BJ (cell line): Measurements from ENCODE around the gene ABI1. TPM values are rescaled to one million over a fixed set of nuclear protein-coding genes. Genes with fewer than 3 reads are reported as not detected.
A peak's percentile ranks its signal among the peaks of the same experiment; 100 is the strongest.

ENCODE experiments used
- CTCF ChIA-PET: fragments of 350-600 bp; formaldehyde crosslinking; extraction: SDS; loops from one replicate; lab custom pipeline; 2021; ENCODE audit warnings: antibody characterized with exemption, inconsistent platforms; lab: Yijun Ruan, JAX
- POLR2A ChIA-PET: fragments of 300-600 bp; sonication (Branson Sonifier 250); formaldehyde crosslinking; extraction: SDS; loops from one replicate; lab custom pipeline; 2021; ENCODE audit warnings: antibody characterized with exemption; lab: Charles Lee
- DNase-seq: peaks from one replicate; pipeline ENCODE4 v3.0.0-alpha.2; 2011; ENCODE audit warnings: low read depth
- H3K27me3 ChIP-seq: 2 replicates; pipeline ENCODE4 v1.6.0; 2011; ENCODE audit warnings: low read length; ENCODE audit not compliant: control insufficient read depth, insufficient read depth
- H3K36me3 ChIP-seq: 2 replicates; pipeline ENCODE4 v1.5.1; 2011; ENCODE audit warnings: low read length; ENCODE audit not compliant: control insufficient read depth, insufficient read depth
- H3K4me3 ChIP-seq: 2 replicates; pipeline ENCODE4 v1.5.1; 2011; ENCODE audit warnings: low read depth, mild to moderate bottlenecking, control low read depth, low read length
- CTCF ChIP-seq: IDR thresholded peaks from 2 replicates; pipeline ENCODE4 v1.5.1; 2011; ENCODE audit warnings: low read depth, mild to moderate bottlenecking, control low read depth, inconsistent platforms, low read length, moderate library complexity; ENCODE audit not compliant: insufficient read depth
- polyA plus RNA-seq: library from polyadenylated mRNA; depleted of rRNA; stranded (reverse); fragments of >200 nt; gene quantifications from 2 replicates; pipeline ENCODE4 v1.2.3, GENCODE V29; 2011

The ABI1 gene
- polyA plus RNA-seq, 1 experiment = 67.0 TPM

GRCh38 chr10:26700884-26701630 is 159.7 kb downstream of the ABI1 start:
- ChIA-PET POLR2A (no interaction called here), CTCF (no interaction called here)
- Histone ChIP-seq H3K36me3 (no peaks in the 10 kb centered on the region), H3K27me3 (no peaks in the 10 kb centered on the region), H3K4me3 (no peak overlapping the region)
- DNase-seq = no peak
- no peak for TF ChIP-seq CTCF

- POLR2A ChIA-PET = no interaction called here
- no peak for DNase-seq
Observed at GRCh38 chr10:26699631-26700030, 161.1 kb downstream of the ABI1 start.

GRCh38 chr10:26698909-26699308 is 161.8 kb downstream of the ABI1 start:
- Histone ChIP-seq H3K36me3 (no peaks in the 10 kb centered on the region), H3K27me3 (no peaks in the 10 kb centered on the region), H3K4me3 (no peak overlapping the region)
- no peak for DNase-seq
- POLR2A ChIA-PET = no interaction called here
- CTCF ChIA-PET = no interaction called here
- no peak for TF ChIP-seq CTCF

More at GRCh38 chr10:26699631-26700030, 161.1 kb downstream of the ABI1 start:
- H3K36me3 ChIP-seq = no peaks in the 10 kb centered on the region
- no peak for TF ChIP-seq CTCF
- no peak overlapping the region for H3K4me3 ChIP-seq
- H3K27me3 ChIP-seq = no peaks in the 10 kb centered on the region
- CTCF ChIA-PET = no interaction called here

GRCh38 chr10:26697922-26698608 is 162.7 kb downstream of the ABI1 start:
- ChIA-PET CTCF (no interaction called here), POLR2A (no interaction called here)
- no peaks in the 10 kb centered on the region for H3K27me3 ChIP-seq
- no peak for TF ChIP-seq CTCF
- H3K36me3 ChIP-seq = no peaks in the 10 kb centered on the region
- DNase-seq = no peak
- peak overlapping the region; percentile 96 for H3K4me3 ChIP-seq

GRCh38 chr10:26697163-26697921 is 163.4 kb downstream of the ABI1 start, which contains the start of gene PDSS1:
PDSS1 (plus strand) TSS chr10:26697701; CDS start chr10:26697712, 11 bp downstream.
- no peak for TF ChIP-seq CTCF
- no peak for DNase-seq
- ChIA-PET POLR2A (no interaction called here), CTCF (interaction anchor here (1.3 to 1.8 kb wide), 3 partner anchors 14 to 184 kb away, joined by 3 to 6 read pairs (median 5); no protein-coding TSS in a partner anchor)
- Histone ChIP-seq H3K36me3 (no peaks in the 10 kb centered on the region), H3K4me3 (peak within 1 kb of the TSS; percentile 96), H3K27me3 (no peaks in the 10 kb centered on the region)
